Measurements from ENCODE around the gene RUBCNL.

DNA sequence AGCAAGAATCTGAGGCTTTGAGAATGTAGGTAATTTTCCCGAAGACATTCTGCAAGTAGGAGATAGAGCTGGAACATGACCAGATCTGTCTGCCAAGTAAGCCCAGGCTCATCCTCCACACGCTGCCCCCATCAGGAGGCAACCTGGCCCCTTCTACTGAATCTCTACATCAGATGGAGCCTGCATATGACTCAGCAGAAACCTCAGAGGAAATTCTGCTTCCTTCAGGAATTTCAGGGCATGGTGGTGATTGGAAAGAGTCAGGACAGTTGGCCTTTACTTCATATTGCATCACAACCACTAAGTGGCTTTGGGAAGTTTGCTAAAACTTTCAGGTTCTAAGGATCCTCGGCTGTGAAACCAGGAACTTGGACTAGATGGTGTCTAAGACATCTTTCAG is 90.1 kb downstream of the RUBCNL start:
- TF ChIP-seq, protein P1, sequence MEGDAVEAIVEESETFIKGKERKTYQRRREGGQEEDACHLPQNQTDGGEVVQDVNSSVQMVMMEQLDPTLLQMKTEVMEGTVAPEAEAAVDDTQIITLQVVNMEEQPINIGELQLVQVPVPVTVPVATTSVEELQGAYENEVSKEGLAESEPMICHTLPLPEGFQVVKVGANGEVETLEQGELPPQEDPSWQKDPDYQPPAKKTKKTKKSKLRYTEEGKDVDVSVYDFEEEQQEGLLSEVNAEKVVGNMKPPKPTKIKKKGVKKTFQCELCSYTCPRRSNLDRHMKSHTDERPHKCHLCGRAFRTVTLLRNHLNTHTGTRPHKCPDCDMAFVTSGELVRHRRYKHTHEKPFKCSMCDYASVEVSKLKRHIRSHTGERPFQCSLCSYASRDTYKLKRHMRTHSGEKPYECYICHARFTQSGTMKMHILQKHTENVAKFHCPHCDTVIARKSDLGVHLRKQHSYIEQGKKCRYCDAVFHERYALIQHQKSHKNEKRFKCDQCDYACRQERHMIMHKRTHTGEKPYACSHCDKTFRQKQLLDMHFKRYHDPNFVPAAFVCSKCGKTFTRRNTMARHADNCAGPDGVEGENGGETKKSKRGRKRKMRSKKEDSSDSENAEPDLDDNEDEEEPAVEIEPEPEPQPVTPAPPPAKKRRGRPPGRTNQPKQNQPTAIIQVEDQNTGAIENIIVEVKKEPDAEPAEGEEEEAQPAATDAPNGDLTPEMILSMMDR (conservative IDR thresholded peaks at IDR 0.05; ENCODE audit: low read depth in 2 of 2): 0 out of 4 replicates have a peak, but pooled peaks of 1 of the 2 experiments have one; percentile 6
- TF ChIP-seq, protein P2, sequence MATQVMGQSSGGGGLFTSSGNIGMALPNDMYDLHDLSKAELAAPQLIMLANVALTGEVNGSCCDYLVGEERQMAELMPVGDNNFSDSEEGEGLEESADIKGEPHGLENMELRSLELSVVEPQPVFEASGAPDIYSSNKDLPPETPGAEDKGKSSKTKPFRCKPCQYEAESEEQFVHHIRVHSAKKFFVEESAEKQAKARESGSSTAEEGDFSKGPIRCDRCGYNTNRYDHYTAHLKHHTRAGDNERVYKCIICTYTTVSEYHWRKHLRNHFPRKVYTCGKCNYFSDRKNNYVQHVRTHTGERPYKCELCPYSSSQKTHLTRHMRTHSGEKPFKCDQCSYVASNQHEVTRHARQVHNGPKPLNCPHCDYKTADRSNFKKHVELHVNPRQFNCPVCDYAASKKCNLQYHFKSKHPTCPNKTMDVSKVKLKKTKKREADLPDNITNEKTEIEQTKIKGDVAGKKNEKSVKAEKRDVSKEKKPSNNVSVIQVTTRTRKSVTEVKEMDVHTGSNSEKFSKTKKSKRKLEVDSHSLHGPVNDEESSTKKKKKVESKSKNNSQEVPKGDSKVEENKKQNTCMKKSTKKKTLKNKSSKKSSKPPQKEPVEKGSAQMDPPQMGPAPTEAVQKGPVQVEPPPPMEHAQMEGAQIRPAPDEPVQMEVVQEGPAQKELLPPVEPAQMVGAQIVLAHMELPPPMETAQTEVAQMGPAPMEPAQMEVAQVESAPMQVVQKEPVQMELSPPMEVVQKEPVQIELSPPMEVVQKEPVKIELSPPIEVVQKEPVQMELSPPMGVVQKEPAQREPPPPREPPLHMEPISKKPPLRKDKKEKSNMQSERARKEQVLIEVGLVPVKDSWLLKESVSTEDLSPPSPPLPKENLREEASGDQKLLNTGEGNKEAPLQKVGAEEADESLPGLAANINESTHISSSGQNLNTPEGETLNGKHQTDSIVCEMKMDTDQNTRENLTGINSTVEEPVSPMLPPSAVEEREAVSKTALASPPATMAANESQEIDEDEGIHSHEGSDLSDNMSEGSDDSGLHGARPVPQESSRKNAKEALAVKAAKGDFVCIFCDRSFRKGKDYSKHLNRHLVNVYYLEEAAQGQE (IDR thresholded peaks at IDR 0.05; ENCODE audit: unreplicated experiment): no peak
- TF ChIP-seq POLR2AphosphoS5 (IDR thresholded peaks at IDR 0.05; ENCODE audit: low read depth) (no peak), EZH2 (IDR thresholded peaks at IDR 0.05; ENCODE audit: low read depth, unreplicated experiment) (no peak), CREB1 (CRISPR knock-in tag; IDR thresholded peaks at IDR 0.05; ENCODE audit: low read depth) (no peak), ZNF331 (CRISPR knock-in tag; IDR thresholded peaks at IDR 0.05; ENCODE audit: low read depth) (no peak), EZH2phosphoT487 (IDR thresholded peaks at IDR 0.05; ENCODE audit: unreplicated experiment) (no peak), ZNF114 (CRISPR knock-in tag; IDR thresholded peaks at IDR 0.05) (no peak), JUNB (IDR thresholded peaks at IDR 0.05; ENCODE audit: unreplicated experiment) (no peak), NANOG (IDR thresholded peaks at IDR 0.05; ENCODE audit: borderline replicate concordance) (no peak), STAT1 (IDR thresholded peaks at IDR 0.05; ENCODE audit: unreplicated experiment) (no peak)
- TF ChIP-seq, protein P3, sequence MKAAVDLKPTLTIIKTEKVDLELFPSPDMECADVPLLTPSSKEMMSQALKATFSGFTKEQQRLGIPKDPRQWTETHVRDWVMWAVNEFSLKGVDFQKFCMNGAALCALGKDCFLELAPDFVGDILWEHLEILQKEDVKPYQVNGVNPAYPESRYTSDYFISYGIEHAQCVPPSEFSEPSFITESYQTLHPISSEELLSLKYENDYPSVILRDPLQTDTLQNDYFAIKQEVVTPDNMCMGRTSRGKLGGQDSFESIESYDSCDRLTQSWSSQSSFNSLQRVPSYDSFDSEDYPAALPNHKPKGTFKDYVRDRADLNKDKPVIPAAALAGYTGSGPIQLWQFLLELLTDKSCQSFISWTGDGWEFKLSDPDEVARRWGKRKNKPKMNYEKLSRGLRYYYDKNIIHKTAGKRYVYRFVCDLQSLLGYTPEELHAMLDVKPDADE (IDR thresholded peaks at IDR 0.05): no peak
- TF ChIP-seq, protein P4, sequence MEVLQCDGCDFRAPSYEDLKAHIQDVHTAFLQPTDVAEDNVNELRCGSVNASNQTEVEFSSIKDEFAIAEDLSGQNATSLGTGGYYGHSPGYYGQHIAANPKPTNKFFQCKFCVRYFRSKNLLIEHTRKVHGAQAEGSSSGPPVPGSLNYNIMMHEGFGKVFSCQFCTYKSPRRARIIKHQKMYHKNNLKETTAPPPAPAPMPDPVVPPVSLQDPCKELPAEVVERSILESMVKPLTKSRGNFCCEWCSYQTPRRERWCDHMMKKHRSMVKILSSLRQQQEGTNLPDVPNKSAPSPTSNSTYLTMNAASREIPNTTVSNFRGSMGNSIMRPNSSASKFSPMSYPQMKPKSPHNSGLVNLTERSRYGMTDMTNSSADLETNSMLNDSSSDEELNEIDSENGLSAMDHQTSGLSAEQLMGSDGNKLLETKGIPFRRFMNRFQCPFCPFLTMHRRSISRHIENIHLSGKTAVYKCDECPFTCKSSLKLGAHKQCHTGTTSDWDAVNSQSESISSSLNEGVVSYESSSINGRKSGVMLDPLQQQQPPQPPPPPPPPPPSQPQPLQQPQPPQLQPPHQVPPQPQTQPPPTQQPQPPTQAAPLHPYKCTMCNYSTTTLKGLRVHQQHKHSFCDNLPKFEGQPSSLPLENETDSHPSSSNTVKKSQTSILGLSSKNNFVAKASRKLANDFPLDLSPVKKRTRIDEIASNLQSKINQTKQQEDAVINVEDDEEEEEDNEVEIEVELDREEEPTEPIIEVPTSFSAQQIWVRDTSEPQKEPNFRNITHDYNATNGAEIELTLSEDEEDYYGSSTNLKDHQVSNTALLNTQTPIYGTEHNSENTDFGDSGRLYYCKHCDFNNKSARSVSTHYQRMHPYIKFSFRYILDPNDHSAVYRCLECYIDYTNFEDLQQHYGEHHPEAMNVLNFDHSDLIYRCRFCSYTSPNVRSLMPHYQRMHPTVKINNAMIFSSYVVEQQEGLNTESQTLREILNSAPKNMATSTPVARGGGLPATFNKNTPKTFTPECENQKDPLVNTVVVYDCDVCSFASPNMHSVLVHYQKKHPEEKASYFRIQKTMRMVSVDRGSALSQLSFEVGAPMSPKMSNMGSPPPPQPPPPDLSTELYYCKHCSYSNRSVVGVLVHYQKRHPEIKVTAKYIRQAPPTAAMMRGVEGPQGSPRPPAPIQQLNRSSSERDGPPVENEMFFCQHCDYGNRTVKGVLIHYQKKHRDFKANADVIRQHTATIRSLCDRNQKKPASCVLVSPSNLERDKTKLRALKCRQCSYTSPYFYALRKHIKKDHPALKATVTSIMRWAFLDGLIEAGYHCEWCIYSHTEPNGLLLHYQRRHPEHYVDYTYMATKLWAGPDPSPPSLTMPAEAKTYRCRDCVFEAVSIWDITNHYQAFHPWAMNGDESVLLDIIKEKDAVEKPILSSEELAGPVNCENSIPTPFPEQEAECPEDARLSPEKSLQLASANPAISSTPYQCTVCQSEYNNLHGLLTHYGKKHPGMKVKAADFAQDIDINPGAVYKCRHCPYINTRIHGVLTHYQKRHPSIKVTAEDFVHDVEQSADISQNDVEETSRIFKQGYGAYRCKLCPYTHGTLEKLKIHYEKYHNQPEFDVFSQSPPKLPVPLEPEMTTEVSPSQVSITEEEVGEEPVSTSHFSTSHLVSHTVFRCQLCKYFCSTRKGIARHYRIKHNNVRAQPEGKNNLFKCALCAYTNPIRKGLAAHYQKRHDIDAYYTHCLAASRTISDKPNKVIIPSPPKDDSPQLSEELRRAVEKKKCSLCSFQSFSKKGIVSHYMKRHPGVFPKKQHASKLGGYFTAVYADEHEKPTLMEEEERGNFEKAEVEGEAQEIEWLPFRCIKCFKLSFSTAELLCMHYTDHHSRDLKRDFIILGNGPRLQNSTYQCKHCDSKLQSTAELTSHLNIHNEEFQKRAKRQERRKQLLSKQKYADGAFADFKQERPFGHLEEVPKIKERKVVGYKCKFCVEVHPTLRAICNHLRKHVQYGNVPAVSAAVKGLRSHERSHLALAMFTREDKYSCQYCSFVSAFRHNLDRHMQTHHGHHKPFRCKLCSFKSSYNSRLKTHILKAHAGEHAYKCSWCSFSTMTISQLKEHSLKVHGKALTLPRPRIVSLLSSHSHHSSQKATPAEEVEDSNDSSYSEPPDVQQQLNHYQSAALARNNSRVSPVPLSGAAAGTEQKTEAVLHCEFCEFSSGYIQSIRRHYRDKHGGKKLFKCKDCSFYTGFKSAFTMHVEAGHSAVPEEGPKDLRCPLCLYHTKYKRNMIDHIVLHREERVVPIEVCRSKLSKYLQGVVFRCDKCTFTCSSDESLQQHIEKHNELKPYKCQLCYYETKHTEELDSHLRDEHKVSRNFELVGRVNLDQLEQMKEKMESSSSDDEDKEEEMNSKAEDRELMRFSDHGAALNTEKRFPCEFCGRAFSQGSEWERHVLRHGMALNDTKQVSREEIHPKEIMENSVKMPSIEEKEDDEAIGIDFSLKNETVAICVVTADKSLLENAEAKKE (CRISPR knock-in tag; IDR thresholded peaks at IDR 0.05): no peak
